ENCODE data around the gene TCEANC.
"Not testable (repeated sequence)": the region's sequence is repeated elsewhere in the genome, so short reads cannot be mapped to it uniquely, and the experiment has no call there.

The TCEANC gene

GRCh38 chrX:13638826-13639225, 14.1 kb upstream of the TCEANC start:
- Histone ChIP-seq H3K9me3 (peaks cover 65% of the 10 kb centered on the region), H3K4me2 (no peak overlapping the region), H3K27me3 (peaks cover 83% of the 10 kb centered on the region)

GRCh38 chrX:13641684-13642083, 11.3 kb upstream of the TCEANC start:
- peaks cover 83% of the 10 kb centered on the region for H3K27me3 ChIP-seq

More at GRCh38 chrX:13638826-13639225, 14.1 kb upstream of the TCEANC start:
- Histone ChIP-seq H3K36me3 (no peaks in the 10 kb centered on the region), H3K27ac (no peak overlapping the region), H3K4me1 (no peaks in the 10 kb centered on the region), H3K4me3 (no peak overlapping the region), H4K20me1 (no peaks in the 10 kb centered on the region), H3K9ac (no peak overlapping the region)
- no peak for TF ChIP-seq Cebpa-rat (IDR thresholded peaks at IDR 0.05)

GRCh38 chrX:13645464-13646153, 7.3 kb upstream of the TCEANC start:
- H3K4me2 ChIP-seq: no peak overlapping the region

More at GRCh38 chrX:13641684-13642083, 11.3 kb upstream of the TCEANC start:
- H3K36me3 ChIP-seq, H3K27ac ChIP-seq, H3K4me1 ChIP-seq, H3K4me2 ChIP-seq, H3K4me3 ChIP-seq, H3K9ac ChIP-seq: not testable (repeated sequence)
- peaks cover 42% of the 10 kb centered on the region for H3K9me3 ChIP-seq
- H4K20me1 ChIP-seq: peaks cover 22% of the 10 kb centered on the region

GRCh38 chrX:13646154-13646549, 6.8 kb upstream of the TCEANC start:
- no peaks in the 10 kb centered on the region for H3K4me1 ChIP-seq
- H4K20me1 ChIP-seq: peaks cover 67% of the 10 kb centered on the region
- H3K9me3 ChIP-seq: no peaks in the 10 kb centered on the region
- H3K36me3 ChIP-seq: no peaks in the 10 kb centered on the region
- no peak overlapping the region for H3K27ac ChIP-seq
- TF ChIP-seq Cebpa-rat (IDR thresholded peaks at IDR 0.05): no peak
- H3K4me2 ChIP-seq: no peak overlapping the region
- H3K27me3 ChIP-seq: peaks cover 86% of the 10 kb centered on the region
- H3K4me3 ChIP-seq: no peak overlapping the region
- H3K9ac ChIP-seq: no peak overlapping the region

More at GRCh38 chrX:13645464-13646153, 7.3 kb upstream of the TCEANC start:
- Histone ChIP-seq H3K4me3 (no peak overlapping the region), H3K27ac (no peak overlapping the region), H3K27me3 (peaks cover 85% of the 10 kb centered on the region), H3K4me1 (no peaks in the 10 kb centered on the region), H3K36me3 (no peaks in the 10 kb centered on the region), H4K20me1 (peaks cover 62% of the 10 kb centered on the region), H3K9me3 (peaks cover 5% of the 10 kb centered on the region), H3K9ac (no peak overlapping the region)
- TF ChIP-seq Cebpa-rat (IDR thresholded peaks at IDR 0.05): no peak

- no peaks in the 10 kb centered on the region for H3K36me3 ChIP-seq
- H3K9ac ChIP-seq: no peak overlapping the region
- no peak overlapping the region for H3K4me3 ChIP-seq
- peaks cover 95% of the 10 kb centered on the region for H3K27me3 ChIP-seq
- H3K4me2 ChIP-seq: no peak overlapping the region
- H4K20me1 ChIP-seq: peaks cover 83% of the 10 kb centered on the region
- no peak overlapping the region for H3K27ac ChIP-seq
- TF ChIP-seq Cebpa-rat (IDR thresholded peaks at IDR 0.05): no peak
- no peaks in the 10 kb centered on the region for H3K9me3 ChIP-seq
- peaks cover 7% of the 10 kb centered on the region; the same call in 1 of the 2 replicates for H3K4me1 ChIP-seq
Measured at GRCh38 chrX:13647709-13648212, 5.2 kb upstream of the TCEANC start.

GRCh38 chrX:13648336-13648735, 4.6 kb upstream of the TCEANC start:
- Histone ChIP-seq H4K20me1 (peaks cover 87% of the 10 kb centered on the region), H3K27me3 (peaks cover 92% of the 10 kb centered on the region)
- not testable (repeated sequence) for H3K4me2 ChIP-seq, H3K4me3 ChIP-seq, H3K27ac ChIP-seq, H3K9ac ChIP-seq, H3K9me3 ChIP-seq, H3K36me3 ChIP-seq, H3K4me1 ChIP-seq

- Histone ChIP-seq H3K27ac (no peak overlapping the region), H3K4me3 (no peak overlapping the region), H3K27me3 (peaks cover 92% of the 10 kb centered on the region), H3K9me3 (no peaks in the 10 kb centered on the region), H3K4me1 (peaks cover 23% of the 10 kb centered on the region), H3K9ac (no peak overlapping the region), H3K4me2 (no peak overlapping the region), H3K36me3 (no peaks in the 10 kb centered on the region), H4K20me1 (peaks cover 97% of the 10 kb centered on the region)
- TF ChIP-seq Cebpa-rat (IDR thresholded peaks at IDR 0.05): no peak
Measured at GRCh38 chrX:13649838-13650237, 3.1 kb upstream of the TCEANC start.

GRCh38 chrX:13650318-13650717, 2.6 kb upstream of the TCEANC start:
- Histone ChIP-seq H3K9me3 (no peaks in the 10 kb centered on the region), H4K20me1 (peaks cover 98% of the 10 kb centered on the region), H3K4me1 (peaks cover 23% of the 10 kb centered on the region), H3K36me3 (no peaks in the 10 kb centered on the region), H3K27me3 (peaks cover 92% of the 10 kb centered on the region), H3K4me2 (no peak overlapping the region), H3K9ac (no peak overlapping the region), H3K27ac (no peak overlapping the region), H3K4me3 (no peak overlapping the region)
- TF ChIP-seq Cebpa-rat (IDR thresholded peaks at IDR 0.05): no peak

- H3K9ac ChIP-seq: no peak overlapping the region
- H3K27me3 ChIP-seq: peaks cover 92% of the 10 kb centered on the region
- no peaks in the 10 kb centered on the region for H3K9me3 ChIP-seq
- no peak overlapping the region for H3K27ac ChIP-seq
- TF ChIP-seq Cebpa-rat (IDR thresholded peaks at IDR 0.05): no peak
- no peaks in the 10 kb centered on the region for H3K36me3 ChIP-seq
- no peak overlapping the region for H3K4me3 ChIP-seq
- H3K4me1 ChIP-seq: peaks cover 29% of the 10 kb centered on the region
- no peak overlapping the region for H3K4me2 ChIP-seq
- peaks cover 98% of the 10 kb centered on the region for H4K20me1 ChIP-seq
Measured at GRCh38 chrX:13651150-13651549, 1.8 kb upstream of the TCEANC start.

- Histone ChIP-seq H3K27me3 (peaks cover 90% of the 10 kb centered on the region), H3K4me3 (peak overlapping the region; percentile 74), H3K9me3 (no peaks in the 10 kb centered on the region), H3K27ac (peak overlapping the region; percentile 47; the same call in 1 of the 2 replicates), H3K9ac (peak overlapping the region; percentile 57), H3K4me2 (peak overlapping the region; percentile 80), H3K36me3 (no peaks in the 10 kb centered on the region), H3K4me1 (peaks cover 29% of the 10 kb centered on the region), H4K20me1 (peaks cover 94% of the 10 kb centered on the region)
- no peak for TF ChIP-seq Cebpa-rat (IDR thresholded peaks at IDR 0.05)
Measured at GRCh38 chrX:13652287-13652793, 601 bp upstream of the TCEANC start.
